PC-3 (cell line): ENCODE data around the gene TAOK1.

Source experiments
- CTCF ChIP-seq: fragments of 300-600 bp; sonication (generic); conservative IDR thresholded peaks from 2 replicates; pipeline ENCODE4 v1.5.1; 2017; ENCODE audit warnings: antibody characterized with exemption, low read depth, mild to moderate bottlenecking, low read length
- EZH2phosphoT487 ChIP-seq: fragments of 300-600 bp; sonication (generic); IDR thresholded peaks from 2 replicates; pipeline ENCODE4 v1.6.1; 2018; ENCODE audit warnings: mild to moderate bottlenecking, antibody characterized with exemption, low read length, borderline replicate concordance

GRCh38 chr17:29582772-29583171 is 192.6 kb downstream of the TAOK1 start:
- TF ChIP-seq CTCF = no peak
- no peak for TF ChIP-seq EZH2phosphoT487
